NCI-H526 treated with DMSO at 0.1 percent for 48 hours (cell line): ENCODE results near the gene USP47.
A peak's percentile ranks its signal among the peaks of the same experiment; 100 is the strongest.

ENCODE experiments used
- DNase-seq: peaks from one replicate; lab custom pipeline; 2025; lab: John Stamatoyannopoulos, UW

Gene USP47

DNA sequence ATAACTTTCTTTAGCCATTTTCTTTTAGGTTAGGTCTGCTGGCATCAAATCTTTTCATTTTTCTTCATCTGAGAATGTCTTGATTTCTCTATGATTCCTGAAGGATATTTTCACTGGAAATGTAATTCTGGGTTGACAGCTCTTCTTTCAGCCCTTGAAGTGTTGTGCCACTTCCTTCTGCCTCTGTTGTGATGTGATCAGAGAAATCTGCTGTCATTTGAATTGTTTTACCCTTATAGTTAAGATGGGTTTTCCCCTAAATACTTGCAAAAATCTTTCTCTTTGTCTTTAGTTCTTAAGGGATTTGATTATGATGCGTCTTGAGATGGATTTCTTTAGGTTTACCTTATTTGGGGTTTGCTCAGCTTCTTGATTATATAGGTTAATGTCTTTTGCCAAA lies 23.0 kb downstream of the USP47 start:
- no peak for DNase-seq

DNA sequence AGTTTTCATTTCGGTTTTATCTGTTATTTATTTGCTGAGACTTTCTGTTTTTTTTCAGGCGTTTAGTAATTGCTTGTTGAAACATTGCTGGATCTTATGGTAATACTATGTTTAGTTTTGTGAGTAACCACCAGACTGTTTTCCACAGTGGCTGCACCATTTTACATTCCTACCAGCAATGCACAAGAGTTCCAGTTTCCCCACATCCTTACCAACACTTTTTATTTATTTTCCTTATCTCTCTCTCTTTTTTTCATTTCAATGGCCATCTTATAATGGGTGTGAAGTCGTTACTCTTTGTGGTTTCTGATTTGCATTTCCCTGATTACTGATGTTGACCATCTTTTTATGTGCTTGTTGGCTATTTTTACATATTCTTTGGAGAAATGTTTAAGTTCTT lies 23.7 kb downstream of the USP47 start:
- peak; percentile 35 for DNase-seq

DNA sequence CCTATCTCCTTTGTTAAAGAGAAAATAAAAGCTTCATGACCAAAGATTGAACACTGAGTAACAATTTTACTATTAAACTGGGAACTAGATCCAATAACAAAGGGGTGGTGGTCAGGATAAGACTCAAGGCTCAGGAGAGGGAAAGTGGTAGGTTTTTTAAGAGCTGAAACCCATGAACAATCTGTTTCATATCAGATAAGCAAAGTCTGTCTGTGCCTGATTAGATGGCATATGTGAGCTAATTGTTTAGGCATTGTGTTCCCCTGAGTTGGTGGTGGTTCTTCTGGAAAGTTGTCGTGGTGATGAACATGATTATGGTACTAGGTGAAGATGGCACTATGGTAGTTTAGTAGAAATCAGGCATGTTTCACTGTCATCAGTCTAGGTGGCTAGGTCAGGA lies 24.4 kb downstream of the USP47 start:
- no peak for DNase-seq

DNA sequence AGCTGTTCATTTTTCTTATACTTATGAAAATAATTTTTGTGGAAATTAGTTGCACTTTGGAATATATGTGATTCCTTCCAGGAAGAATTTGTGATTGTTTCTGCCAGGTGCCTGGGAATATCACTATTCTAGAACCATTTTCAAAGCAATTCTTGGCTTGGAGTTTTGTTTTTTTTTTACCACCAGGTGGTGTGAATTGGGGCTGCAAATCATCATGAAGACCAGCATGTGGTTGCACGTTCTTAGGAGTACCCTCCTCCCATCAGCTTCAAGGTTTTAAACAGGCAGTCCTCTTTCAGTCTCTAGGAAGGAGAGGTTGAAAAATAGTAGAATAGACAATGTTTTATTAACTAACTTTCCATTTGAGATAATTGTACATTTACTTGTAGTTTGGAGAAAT lies 25.9 kb downstream of the USP47 start:
- no peak for DNase-seq

DNA sequence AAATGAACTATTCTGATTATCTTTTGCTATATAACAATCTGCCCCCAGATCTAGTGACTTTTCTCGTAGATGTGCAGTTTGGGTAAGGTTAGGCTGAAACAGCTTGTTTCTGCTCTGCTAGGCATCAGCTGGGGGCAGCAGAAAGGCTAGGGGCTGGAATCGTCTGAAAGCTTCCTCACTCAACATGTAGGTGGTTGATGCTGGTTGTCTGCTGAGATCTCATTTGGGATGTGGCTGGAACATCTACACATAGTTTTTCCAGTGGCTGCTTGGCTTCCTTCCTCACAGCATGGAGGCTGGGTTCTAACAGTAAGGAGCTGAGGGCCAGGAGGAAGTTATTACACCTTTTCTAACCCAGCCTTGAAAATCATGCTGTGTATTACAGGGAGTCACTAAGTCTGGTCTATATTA lies 30.2 kb downstream of the USP47 start:
- no peak for DNase-seq

DNA sequence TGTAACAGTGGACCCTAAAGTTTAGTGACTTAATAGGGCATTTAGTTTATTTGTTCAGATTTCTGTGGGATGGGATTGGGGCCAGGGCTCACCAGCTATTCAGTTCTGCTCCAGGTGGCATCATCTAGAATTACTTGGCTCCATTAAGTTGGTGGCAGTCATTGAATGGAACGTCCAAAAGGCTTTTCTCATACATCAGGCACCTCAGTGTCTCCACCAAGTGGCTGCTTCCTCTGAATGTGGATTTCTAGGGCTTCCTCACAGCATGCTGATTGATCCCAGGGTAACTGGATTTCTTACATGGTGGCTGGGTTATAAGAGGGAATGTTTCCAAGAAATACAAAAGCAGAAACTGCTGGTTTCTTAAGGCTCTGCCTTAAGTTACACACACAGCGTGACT lies 34.7 kb downstream of the USP47 start:
- DNase-seq, result no peak

DNA sequence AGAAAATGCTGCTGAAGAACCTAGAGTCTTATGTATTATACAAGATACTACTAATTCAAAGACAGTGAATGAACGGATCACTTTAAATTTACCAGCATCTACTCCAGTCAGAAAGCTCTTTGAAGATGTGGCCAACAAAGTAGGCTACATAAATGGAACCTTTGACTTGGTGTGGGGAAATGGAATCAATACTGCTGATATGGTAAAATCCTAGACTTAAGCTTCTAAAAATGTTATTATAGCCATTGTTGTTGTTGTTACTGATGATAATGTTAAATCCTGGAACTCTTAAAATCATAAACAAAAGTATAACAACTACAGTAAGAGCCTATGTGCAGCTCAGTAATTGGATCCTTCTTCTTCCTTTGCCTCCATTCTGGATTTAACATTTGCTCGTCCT lies 38.4 kb downstream of the USP47 start:
- no peak for DNase-seq

DNA sequence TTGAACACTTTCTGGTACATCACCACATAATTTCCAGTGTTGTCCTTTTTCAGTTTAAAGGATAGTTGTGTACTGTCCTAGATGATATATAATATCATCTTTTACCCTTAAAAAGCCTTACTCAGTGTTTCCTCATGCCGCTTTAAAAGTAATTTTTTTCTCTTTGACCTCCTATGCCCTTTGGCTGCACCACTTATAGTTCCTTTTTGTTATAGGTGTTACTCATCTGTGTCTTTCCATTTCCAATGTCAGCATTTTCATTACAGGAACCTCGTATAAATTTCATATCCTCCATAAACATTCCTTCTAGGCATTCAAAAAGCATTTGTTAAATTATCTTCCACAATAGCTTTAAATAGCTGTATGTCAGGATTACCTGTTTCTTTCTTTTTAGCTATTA lies 40.8 kb downstream of the USP47 start:
- no peak for DNase-seq

DNA sequence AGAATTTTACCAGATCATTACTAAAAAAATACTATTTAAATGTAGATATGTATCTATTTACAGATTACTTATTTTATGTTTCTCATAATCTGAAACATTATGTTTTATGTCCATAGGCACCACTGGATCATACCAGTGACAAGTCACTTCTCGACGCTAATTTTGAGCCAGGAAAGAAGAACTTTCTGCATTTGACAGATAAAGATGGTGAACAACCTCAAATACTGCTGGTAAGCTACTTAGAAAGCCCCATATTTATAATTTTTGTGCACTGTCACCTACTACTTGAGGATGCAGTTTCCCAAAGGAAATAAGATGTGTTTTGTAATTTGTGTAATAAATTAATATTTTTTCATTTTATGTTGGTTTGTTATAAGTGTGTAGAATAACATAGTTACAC lies 42.6 kb downstream of the USP47 start:
- no peak for DNase-seq

DNA sequence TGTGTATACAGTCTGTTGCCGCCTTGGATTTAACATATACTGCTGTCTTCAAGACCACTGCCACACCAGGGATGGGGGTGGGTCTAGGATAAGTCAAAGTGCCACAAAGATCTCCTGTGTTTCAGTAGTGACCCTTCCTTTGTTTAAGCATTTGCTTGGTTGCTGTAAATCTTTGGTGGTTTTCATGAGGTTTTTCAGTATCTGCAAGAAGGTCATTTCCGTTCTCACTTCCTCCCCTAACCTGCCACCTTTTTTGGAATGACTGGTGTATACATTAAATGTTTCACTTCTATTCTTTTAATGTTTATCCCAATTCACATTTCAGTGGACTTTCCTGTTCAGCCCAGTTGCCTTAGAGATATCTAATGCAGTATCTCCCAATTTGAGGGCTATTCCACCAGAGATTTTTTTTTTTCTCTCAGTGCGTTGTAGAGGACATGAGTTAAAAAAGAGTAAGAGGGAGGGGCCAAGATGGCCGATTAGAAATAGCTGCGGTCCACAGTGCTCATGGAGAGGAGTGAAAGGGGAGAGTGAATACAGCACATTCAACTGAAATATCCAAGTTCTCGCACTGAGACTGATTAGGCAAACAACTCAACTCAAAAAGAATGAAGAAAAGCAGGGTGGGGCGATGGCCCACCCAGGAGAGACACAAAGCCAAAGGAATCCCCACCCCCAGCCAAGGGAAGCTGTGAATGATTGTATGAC lies 43.2 kb downstream of the USP47 start:
- no peak for DNase-seq

DNA sequence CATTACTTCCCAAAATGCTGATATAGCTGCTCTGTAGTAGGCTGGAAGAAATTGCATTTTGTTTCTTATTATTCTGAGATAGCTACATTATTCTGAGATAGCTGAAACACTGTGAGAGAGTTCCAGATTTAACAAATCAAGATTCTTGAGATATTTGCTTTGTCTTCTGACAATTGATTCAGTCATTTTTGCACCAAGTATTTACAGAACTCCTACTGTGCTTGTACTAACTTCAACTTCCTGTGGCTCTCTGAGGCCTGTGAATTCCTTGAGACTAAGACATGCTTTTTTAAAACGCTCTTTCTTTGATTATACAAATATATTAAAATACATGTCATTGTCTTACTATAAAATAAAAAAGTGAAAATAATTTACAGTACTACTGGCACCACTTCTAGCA lies 52.7 kb downstream of the USP47 start:
- DNase-seq, result no peak

DNA sequence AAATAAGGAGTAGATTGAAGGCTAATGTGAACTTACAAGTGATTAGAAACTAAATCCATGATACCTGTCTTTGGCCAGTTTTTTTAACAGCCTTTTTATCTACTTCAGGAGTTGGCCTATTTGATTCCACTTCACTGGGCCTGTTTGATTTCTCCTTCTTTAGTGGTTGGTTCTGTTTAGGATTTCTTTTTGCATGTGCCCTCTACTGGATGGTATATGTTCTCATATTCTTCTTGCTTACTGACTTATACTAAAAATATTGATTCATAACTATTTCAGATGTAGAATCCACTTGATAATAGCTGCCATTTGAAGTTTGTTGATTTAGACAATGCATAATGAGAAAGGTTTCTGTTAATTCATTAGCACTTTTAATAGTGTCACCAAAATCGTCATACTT lies 53.9 kb downstream of the USP47 start:
- DNase-seq, result no peak

DNA sequence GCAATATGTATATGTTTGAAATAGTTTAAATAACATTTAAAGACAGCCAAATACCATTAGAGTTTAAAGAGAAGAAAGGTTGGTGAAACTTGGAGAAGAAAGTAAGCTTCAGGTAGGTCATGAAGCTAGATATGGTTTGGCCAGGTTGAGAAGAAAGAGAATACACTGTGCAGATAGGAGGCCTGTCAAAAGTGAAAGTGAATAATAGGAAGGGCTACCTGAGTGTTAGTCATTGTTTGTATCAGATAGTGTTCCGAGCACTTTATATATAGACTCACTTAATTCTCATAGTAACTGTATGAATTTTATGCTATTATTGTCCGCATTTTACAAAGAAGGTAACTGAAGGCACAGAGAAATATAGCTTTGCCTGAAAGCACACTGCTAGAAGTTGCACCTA lies 56.9 kb downstream of the USP47 start:
- DNase-seq, result no peak

DNA sequence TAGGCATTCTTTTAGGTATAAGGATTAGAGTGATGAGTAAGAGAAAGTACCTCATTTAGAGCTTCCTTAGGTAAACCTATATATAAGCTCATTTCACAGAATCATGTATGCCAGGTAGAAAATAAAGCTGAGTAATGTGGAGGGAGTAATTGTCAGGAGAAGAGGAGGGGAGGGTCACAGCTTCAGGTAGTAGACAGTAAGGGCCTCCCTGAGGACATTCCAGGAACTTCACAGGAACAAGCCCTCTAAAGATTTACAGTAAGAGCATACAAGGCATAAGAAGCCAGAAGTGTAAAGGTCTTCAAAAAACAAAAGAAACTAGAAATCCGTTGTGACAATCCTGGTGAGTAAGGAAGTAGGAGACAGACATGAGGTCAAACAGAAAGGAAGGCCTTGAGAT lies 57.6 kb downstream of the USP47 start:
- DNase-seq, result no peak

DNA sequence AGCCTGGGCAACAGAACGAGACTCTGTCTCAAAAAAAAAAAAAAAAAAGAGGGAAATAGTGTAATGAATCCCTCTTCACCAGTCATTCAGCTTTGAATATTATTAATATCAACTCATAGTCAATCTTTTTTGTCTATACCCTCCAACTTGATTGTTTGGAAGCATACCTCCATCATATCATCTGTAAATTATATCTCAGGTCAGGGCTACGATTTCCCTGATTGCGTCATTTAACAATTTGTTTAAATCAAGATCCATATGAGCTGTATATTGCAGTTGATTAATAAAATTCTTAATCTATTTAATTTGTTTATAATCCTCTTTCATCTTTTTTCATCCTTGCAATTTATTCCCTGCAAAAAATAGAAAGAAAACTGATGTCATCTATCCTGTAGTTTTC lies 60.2 kb downstream of the USP47 start:
- DNase-seq, result no peak

DNA sequence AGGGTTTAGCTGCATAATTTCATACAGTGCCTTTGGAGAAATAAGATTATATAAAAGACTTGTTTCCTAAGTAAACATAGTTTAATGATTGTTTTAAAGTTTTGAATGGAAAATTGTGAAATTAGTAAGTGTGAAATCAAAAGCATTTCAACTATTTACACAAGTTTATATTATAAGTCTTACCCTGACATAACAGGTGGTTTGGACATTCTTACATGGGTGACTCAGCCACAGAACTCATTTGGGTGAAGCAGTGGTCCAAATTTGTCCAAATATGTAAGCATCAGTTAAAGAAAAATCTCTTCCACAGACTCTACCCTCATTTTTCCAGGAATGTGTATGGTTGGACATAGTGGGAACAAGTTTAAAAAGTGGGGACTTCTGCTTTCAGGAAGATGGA lies 68.0 kb downstream of the USP47 start:
- no peak for DNase-seq

DNA sequence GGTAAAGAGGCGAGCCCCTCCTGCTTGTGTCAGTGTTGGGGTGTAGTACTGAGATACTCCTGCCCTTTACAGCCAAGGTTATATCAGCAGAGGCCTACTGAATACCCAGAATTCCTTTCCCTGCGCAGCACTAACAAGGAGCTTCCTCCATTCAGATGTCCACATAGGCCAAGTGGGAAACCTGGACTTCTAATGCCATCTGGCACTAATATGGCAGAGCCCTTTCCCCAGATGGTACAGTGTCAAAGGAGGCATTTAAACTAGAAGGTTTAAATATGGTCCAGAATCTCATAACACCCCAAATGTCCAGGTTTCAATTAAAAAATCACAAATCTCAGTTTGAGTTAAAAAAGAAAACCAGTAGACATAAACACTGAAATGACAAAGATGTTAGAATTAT lies 68.8 kb downstream of the USP47 start:
- DNase-seq, result no peak

DNA sequence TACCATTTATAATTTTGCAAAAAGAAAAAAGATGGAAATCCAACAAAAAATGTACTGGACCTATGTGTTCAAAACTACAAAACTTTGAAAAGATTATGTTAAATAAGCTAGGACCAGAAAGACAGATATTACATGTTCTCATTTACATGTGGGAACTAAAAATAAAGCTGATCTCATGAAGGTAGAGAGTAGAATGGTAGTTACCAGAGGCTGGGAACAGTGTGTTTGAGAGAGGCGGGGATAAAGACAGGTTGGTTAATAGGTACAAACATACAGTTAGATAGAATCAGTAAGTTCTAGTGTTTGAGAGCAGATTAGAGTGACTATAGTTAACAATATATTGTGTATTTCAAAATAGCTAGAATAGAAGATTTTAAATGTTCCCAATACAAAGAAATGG lies 71.6 kb downstream of the USP47 start:
- DNase-seq, result no peak

DNA sequence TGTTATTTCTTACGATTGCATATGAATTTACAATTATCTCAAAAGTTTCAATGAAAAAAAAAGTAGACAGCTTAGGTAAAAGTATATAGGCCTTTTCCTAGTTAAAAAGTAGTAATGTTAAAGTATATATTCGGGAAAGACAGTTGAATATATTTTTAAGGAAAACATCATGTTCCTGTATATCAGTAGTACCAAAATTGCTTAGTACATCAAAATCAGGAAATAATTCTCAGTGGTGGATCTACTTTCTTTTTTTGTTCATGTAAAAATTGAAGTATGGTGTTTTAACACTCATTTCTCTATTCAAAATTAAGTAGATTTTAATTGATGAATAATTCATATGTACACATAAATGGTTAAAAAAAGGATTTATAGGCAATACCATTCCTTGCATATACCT lies 73.9 kb downstream of the USP47 start:
- no peak for DNase-seq

DNA sequence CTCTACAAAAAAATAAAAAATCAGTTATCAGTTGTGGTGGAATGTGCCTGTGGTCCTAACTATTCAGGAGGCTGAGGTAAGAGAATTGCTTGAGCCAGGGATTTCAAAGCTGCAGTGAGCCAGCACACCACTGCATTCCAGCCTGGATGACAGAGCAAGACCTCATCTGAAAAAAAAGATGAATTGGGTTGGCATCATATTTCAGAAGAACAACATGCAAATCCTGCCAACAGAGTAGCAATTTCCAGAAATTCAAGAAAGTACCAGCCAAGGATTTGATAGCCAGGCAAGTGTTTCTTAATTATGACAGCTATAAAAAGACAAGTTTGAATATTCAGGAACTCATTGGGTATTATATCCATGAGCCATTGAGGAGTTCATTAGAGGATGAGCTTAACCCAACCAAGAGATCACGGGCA lies 75.2 kb downstream of the USP47 start:
- DNase-seq, result peak; percentile 18

DNA sequence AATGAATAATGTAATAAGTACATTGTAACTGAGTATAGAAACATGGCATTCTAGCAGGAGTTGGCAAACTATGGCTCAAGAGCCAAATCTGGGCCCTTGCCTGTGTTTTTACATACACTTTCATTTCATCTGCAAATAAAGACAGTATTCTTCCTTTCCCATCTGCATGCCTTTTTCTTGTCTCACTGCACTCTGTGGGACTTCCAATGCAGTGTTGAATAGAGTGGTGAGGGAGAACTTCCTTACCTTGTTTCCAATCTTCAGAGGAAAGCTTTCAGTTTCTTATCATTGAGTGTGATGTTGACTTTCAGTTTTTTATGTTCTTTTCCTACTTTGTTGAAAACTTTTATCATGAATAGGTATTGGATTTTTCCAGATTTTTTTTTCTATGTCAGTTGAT lies 82.1 kb downstream of the USP47 start:
- DNase-seq, result no peak

DNA sequence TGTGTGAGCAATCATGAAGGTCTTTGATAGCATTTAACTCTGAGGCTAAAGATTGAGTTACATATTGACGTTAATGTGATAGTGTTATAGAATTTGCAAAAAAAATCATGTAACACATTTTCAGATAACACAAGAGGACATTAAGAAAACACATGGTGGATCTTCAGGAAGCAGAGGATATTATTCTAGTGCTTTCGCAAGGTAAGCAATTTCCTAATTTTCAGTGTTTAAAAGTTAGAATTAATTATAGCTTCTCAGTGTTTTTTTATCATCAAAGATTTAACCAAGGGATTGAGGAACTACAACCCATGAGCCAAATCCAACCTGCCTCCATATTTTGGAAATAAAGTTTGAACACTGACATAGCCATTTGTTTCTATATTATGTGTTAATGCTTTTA lies 88.1 kb downstream of the USP47 start:
- no peak for DNase-seq

DNA sequence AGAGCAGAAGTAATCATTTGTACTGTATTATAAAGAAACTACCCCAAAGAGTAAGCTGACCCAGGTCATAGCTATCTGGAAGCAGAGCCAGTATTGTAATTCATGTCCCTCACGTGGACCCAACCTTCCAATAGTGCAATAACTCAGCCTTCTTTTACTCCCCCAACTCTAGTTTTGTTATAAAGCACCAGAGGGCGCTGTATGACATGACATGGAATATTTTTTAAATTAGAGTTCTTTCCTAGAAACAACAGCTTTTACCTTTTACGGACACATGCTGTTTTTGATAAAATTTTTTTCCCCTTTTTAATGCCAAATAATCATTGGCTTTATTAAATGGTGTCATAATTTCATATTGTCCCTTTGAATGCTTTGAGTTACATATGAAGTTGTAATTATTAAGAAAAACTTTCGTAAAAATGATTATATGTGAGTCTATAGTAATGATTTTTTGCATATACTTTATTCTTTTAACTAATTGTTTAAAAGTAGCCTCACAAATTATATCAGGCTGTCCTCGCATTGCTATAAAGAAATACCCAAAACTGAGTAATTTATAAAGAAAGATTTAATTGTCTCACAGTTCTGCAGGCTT lies 89.8 kb downstream of the USP47 start:
- peak; percentile 39 for DNase-seq

DNA sequence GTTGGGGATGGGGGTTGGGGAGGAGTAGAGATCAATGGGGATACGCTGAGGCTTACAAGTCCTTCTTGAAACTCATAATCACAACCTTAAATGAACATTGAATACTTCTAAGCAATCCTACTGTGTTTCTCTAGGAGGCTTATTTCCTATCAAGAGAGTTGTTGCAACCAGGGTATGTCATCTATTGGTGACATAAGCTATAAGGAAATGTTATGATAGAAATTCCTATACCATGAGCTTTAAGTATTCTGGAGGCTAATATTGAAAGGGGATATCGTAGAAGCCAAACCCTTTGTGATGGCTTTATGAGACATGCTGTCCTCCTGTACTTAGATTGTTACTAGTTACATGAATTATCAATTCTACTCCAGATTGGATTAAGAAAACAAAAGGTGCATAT lies 93.8 kb downstream of the USP47 start:
- no peak for DNase-seq
